H54 (cell line): ENCODE data around the gene KLB.
"Not testable (repeated sequence)": the region's sequence is repeated elsewhere in the genome, so short reads cannot be mapped to it uniquely, and the experiment has no call there.

Source experiments
- DNase-seq: peaks from one replicate; pipeline ENCODE4 v3.0.0; 2011; ENCODE audit warnings: low spot score, mixed read lengths; ENCODE audit not compliant: insufficient read length
- FAIRE-seq: peaks from 3 replicates; lab custom pipeline; 2011; peaks lifted over from hg19 to GRCh38; lab: Jason Lieb, UNC
- POLR2A ChIP-seq: IDR thresholded peaks from 2 replicates; pipeline ENCODE4 v1.6.1; 2011; ENCODE audit warnings: low read depth, mild to moderate bottlenecking, low read length

Gene KLB

GRCh38 chr4:39394706-39395105 is 12.0 kb upstream of the KLB start:
- TF ChIP-seq POLR2A = no peak
- FAIRE-seq (no peak), DNase-seq (no peak)

GRCh38 chr4:39401640-39402039 is 5.1 kb upstream of the KLB start:
- not testable (repeated sequence) for DNase-seq

GRCh38 chr4:39407584-39407885 is 805 bp downstream of the KLB start:
- DNase-seq = no peak
- TF ChIP-seq POLR2A = no peak
- no peak for FAIRE-seq

More at GRCh38 chr4:39401640-39402039, 5.1 kb upstream of the KLB start:
- not testable (repeated sequence) for FAIRE-seq

GRCh38 chr4:39410415-39410814 is 3.7 kb downstream of the KLB start:
- FAIRE-seq = no peak
- no peak for DNase-seq
- TF ChIP-seq POLR2A = no peak

- DNase-seq, FAIRE-seq: not testable (repeated sequence)
Observed at GRCh38 chr4:39411561-39411960, 4.8 kb downstream of the KLB start.

- no peak for FAIRE-seq
- no peak for DNase-seq
- TF ChIP-seq POLR2A = no peak
Observed at GRCh38 chr4:39415678-39416283, 9.1 kb downstream of the KLB start.

GRCh38 chr4:39422247-39422646 is 15.5 kb downstream of the KLB start:
- TF ChIP-seq POLR2A = no peak
- FAIRE-seq = no peak

GRCh38 chr4:39425297-39425696 is 18.6 kb downstream of the KLB start:
- FAIRE-seq, DNase-seq: not testable (repeated sequence)

More at GRCh38 chr4:39422247-39422646, 15.5 kb downstream of the KLB start:
- DNase-seq = no peak

- no peak for DNase-seq
- no peak for TF ChIP-seq POLR2A
- FAIRE-seq = no peak
Observed at GRCh38 chr4:39426728-39427127, 20.0 kb downstream of the KLB start.

GRCh38 chr4:39427520-39428114 is 20.9 kb downstream of the KLB start:
- TF ChIP-seq POLR2A = no peak
- DNase-seq (no peak), FAIRE-seq (no peak)

- no peak for TF ChIP-seq POLR2A
- no peak for FAIRE-seq
Observed at GRCh38 chr4:39429476-39430334, 23.0 kb downstream of the KLB start.

GRCh38 chr4:39433878-39434492 is 27.3 kb downstream of the KLB start:
- DNase-seq = no peak
- FAIRE-seq = no peak
- TF ChIP-seq POLR2A = no peak

More at GRCh38 chr4:39429476-39430334, 23.0 kb downstream of the KLB start:
- no peak for DNase-seq

- DNase-seq (no peak), FAIRE-seq (no peak)
- no peak for TF ChIP-seq POLR2A
Observed at GRCh38 chr4:39435659-39436563, 29.2 kb downstream of the KLB start.

GRCh38 chr4:39441593-39441992 is 34.9 kb downstream of the KLB start:
- no peak for DNase-seq
- no peak for TF ChIP-seq POLR2A
- no peak for FAIRE-seq
